HCT116 (cell line): Measurements from ENCODE around the gene TBC1D16. TPM values are rescaled to one million over a fixed set of nuclear protein-coding genes. Genes with fewer than 3 reads are reported as not detected.

Experiments
- ATAC-seq: fragments of 200-7000 bp; cut with Tn5 transposase; 2 replicates; pipeline ENCODE4 v1.9.1; 2020; ENCODE audit warnings: mild to moderate bottlenecking, moderate library complexity
- BruUV-seq: library from RNA; stranded (reverse); fragments of 400-500 nt; replicated peaks from 2 replicates; lab custom pipeline; 2021; lab: Mats Ljungman, UMichigan
- CTCF ChIA-PET: fragments of 300-600 bp; sonication (Branson Sonifier 250); formaldehyde crosslinking; loops from one replicate; lab custom pipeline; 2021; ENCODE audit warnings: antibody characterized with exemption; lab: Charles Lee
- POLR2A ChIA-PET: fragments of 300-600, 350-600 bp; sonication (Branson Sonifier 250); formaldehyde crosslinking; loops from one replicate; lab custom pipeline; 2021; ENCODE audit warnings: antibody characterized with exemption; lab: Charles Lee
- RAD21 ChIA-PET, 2 experiments: fragments of 300-600 bp; sonication (Branson Sonifier 250); formaldehyde crosslinking; loops; one replicate each; lab custom pipeline; 2023; ENCODE audit warnings: low total read pairs in 2 of 2; ENCODE audit not compliant: uncharacterized antibody in 2 of 2, unreplicated experiment in 2 of 2, low non-redundant PET in 1 of 2; lab: Charles Lee
- DNase-seq: peaks from one replicate; pipeline ENCODE4 v3.0.0-alpha.2; 2010; ENCODE audit warnings: low read depth, low spot score
- H2AFZ ChIP-seq: fragments of 200-600 bp; shearing (Covaris generic), sonication (generic); 2 replicates; pipeline ENCODE4 v1.6.1; 2017; ENCODE audit warnings: low read depth, mixed run types, mixed read lengths, antibody characterized with exemption, low read length; ENCODE audit not compliant: poor library complexity, severe bottlenecking
- H3K27ac ChIP-seq: 2 replicates; pipeline ENCODE4 v1.5.1; 2012; ENCODE audit warnings: low read depth, low read length
- H3K27me3 ChIP-seq: fragments of 200-600 bp; sonication (generic); 2 replicates; pipeline ENCODE4 v1.6.1; 2016; ENCODE audit warnings: mixed run types, low read length, mixed read lengths; ENCODE audit not compliant: insufficient read depth
- H3K36me3 ChIP-seq, 2 experiments: fragments of 200-500 bp in 1 of 2; fragments of 200-600 bp in 1 of 2; sonication (Bioruptor generic) in 1 of 2; sonication (generic) in 1 of 2; 2 replicates each; pipeline versions ENCODE4 v1.5.1 to v1.6.1; 2014 to 2016; ENCODE audit warnings: low read length in 2 of 2, inconsistent platforms in 1 of 2, mixed read lengths in 1 of 2, mixed run types in 1 of 2; ENCODE audit not compliant: insufficient read depth in 2 of 2, control insufficient read depth in 1 of 2
- H3K4me1 ChIP-seq, 2 experiments: fragments of 200-600 bp in 1 of 2; sonication (generic) in 1 of 2; 2 replicates each; pipeline versions ENCODE4 v1.5.1 to v1.6.1; 2012 to 2017; ENCODE audit warnings: low read length in 2 of 2, inconsistent platforms in 1 of 2, mild to moderate bottlenecking in 1 of 2, mixed read lengths in 1 of 2, mixed run types in 1 of 2, moderate library complexity in 1 of 2; ENCODE audit not compliant: insufficient read depth in 2 of 2, control insufficient read depth in 1 of 2
- H3K4me2 ChIP-seq: fragments of 200-600 bp; sonication (generic); 2 replicates; pipeline ENCODE4 v1.6.1; 2017; ENCODE audit warnings: mixed run types, low read length, mixed read lengths
- H3K4me3 ChIP-seq, 2 experiments: fragments of 200-600 bp in 1 of 2; sonication (generic) in 1 of 2; replicated peaks in 1 of 2; 2 replicates each; pipeline ENCODE4 v1.5.1; 2011 to 2016; ENCODE audit warnings: low read length in 2 of 2, control low read depth in 1 of 2, low read depth in 1 of 2, mild to moderate bottlenecking in 1 of 2, mixed read lengths in 1 of 2, mixed run types in 1 of 2
- H3K79me2 ChIP-seq: fragments of 200-600 bp; sonication (generic); 2 replicates; pipeline ENCODE4 v1.6.1; 2017; ENCODE audit warnings: mild to moderate bottlenecking, mixed run types, low read length, moderate library complexity, mixed read lengths; ENCODE audit not compliant: insufficient read depth
- H3K9ac ChIP-seq: fragments of 200-600 bp; sonication (generic); 2 replicates; pipeline ENCODE4 v1.6.1; 2016; ENCODE audit warnings: low read length, mixed read lengths
- H3K9me2 ChIP-seq: fragments of 200-600 bp; sonication (generic), shearing (Covaris generic); 2 replicates; pipeline ENCODE4 v1.6.1; 2017; ENCODE audit warnings: mixed run types, mild to moderate bottlenecking, moderate library complexity; ENCODE audit not compliant: insufficient read depth
- H3K9me3 ChIP-seq, 2 experiments: fragments of 200-500 bp in 1 of 2; fragments of 200-600 bp in 1 of 2; sonication (Bioruptor generic) in 1 of 2; sonication (generic) in 1 of 2; 2 replicates each; pipeline ENCODE4 v1.6.1; 2014 to 2017; ENCODE audit warnings: low read length in 2 of 2, mixed read lengths in 2 of 2, inconsistent platforms in 1 of 2, low read depth in 1 of 2, mild to moderate bottlenecking in 1 of 2, mixed run types in 1 of 2, moderate library complexity in 1 of 2; ENCODE audit not compliant: control insufficient read depth in 1 of 2, insufficient read depth in 1 of 2
- H4K20me1 ChIP-seq: fragments of 200-600 bp; sonication (generic), shearing (Covaris generic); 2 replicates; pipeline ENCODE4 v1.6.1; 2017; ENCODE audit warnings: mixed run types, mild to moderate bottlenecking, moderate library complexity; ENCODE audit not compliant: insufficient read depth
- ATF3 ChIP-seq: IDR thresholded peaks from 2 replicates; pipeline ENCODE4 v1.6.1; 2012
- CBX3 ChIP-seq: IDR thresholded peaks from 2 replicates; pipeline ENCODE4 v1.6.1; 2012; ENCODE audit warnings: low read depth
- CEBPB ChIP-seq: IDR thresholded peaks from 2 replicates; pipeline ENCODE4 v1.6.1; 2012; ENCODE audit warnings: low read depth
- EGR1 ChIP-seq: IDR thresholded peaks from 2 replicates; pipeline ENCODE4 v1.6.1; 2012; ENCODE audit warnings: low read depth
- EZH2 ChIP-seq: fragments of 200-600 bp; sonication (generic); IDR thresholded peaks from 2 replicates; pipeline ENCODE4 v1.6.1; 2017; ENCODE audit warnings: antibody characterized with exemption, mixed run types
- EZH2phosphoT487 ChIP-seq: fragments of 200-600 bp; IDR thresholded peaks from 2 replicates; pipeline ENCODE4 v1.6.1; 2018; ENCODE audit warnings: antibody characterized with exemption, borderline replicate concordance
- FOSL1 ChIP-seq: IDR thresholded peaks from 2 replicates; pipeline ENCODE4 v1.6.1; 2012; ENCODE audit warnings: low read depth
- JUND ChIP-seq: IDR thresholded peaks from 2 replicates; pipeline ENCODE4 v1.6.1; 2012
- POLR2A ChIP-seq: IDR thresholded peaks from 2 replicates; pipeline ENCODE4 v1.7.0; 2011; ENCODE audit warnings: borderline replicate concordance; ENCODE audit not compliant: insufficient read depth, insufficient read length; ENCODE audit errors: extremely low read depth
- POLR2AphosphoS5 ChIP-seq: IDR thresholded peaks from 2 replicates; pipeline ENCODE4 v1.6.1; 2011; ENCODE audit warnings: mild to moderate bottlenecking, low read depth, low read length, moderate library complexity
- SP1 ChIP-seq: IDR thresholded peaks from 2 replicates; pipeline ENCODE4 v1.6.1; 2012; ENCODE audit warnings: low read depth
- SRF ChIP-seq: IDR thresholded peaks from 2 replicates; pipeline ENCODE4 v1.6.1; 2012; ENCODE audit warnings: low read depth
- TCF7L2 ChIP-seq: IDR thresholded peaks from 2 replicates; pipeline ENCODE4 v1.7.0; 2011; ENCODE audit warnings: borderline replicate concordance, inconsistent platforms; ENCODE audit not compliant: insufficient read depth, insufficient read length; ENCODE audit errors: extremely low read depth
- YY1 ChIP-seq: IDR thresholded peaks from 2 replicates; pipeline ENCODE4 v1.6.1; 2011; ENCODE audit warnings: low read length, low read depth, moderate library complexity, mild to moderate bottlenecking; ENCODE audit not compliant: insufficient replicate concordance; ENCODE audit errors: extremely low read depth
- ZBTB33 ChIP-seq: IDR thresholded peaks from 2 replicates; pipeline ENCODE4 v1.6.1; 2011; ENCODE audit warnings: mild to moderate bottlenecking, low read length, moderate library complexity; ENCODE audit not compliant: insufficient replicate concordance; ENCODE audit errors: extremely low read depth
- ZNF274 ChIP-seq: fragments of 200-500 bp; sonication (Bioruptor generic); IDR thresholded peaks from 2 replicates; pipeline ENCODE4 v1.6.1; 2014; ENCODE audit warnings: mild to moderate bottlenecking, low read depth, low read length, inconsistent platforms
- intact Hi-C: fragments of 100-400 bp; cut with micrococcal nuclease; formaldehyde crosslinking; loops from 2 replicates; pipeline ENCODE4 v1.10.0; 2022
- total RNA-seq: library from RNA; stranded (reverse); gene quantifications from one replicate; pipeline ENCODE4 v1.2.1, GENCODE V29; 2021; ENCODE audit not compliant: unreplicated experiment
- TF ChIP-seq, protein P1 (sequence below): IDR thresholded peaks from 2 replicates; pipeline ENCODE4 v1.6.1; 2012
- TF ChIP-seq, protein P2 (sequence below), 3 experiments: fragments of 200-600 bp in 1 of 3; sonication (generic) in 1 of 3; IDR thresholded peaks in 2 of 3; conservative IDR thresholded peaks in 1 of 3; 2 replicates each; pipeline ENCODE4 v1.5.1; 2012 to 2017; ENCODE audit warnings: low read depth in 2 of 3, low read length in 2 of 3, antibody characterized with exemption in 1 of 3, borderline replicate concordance in 1 of 3, control low read depth in 1 of 3, mild to moderate bottlenecking in 1 of 3, mixed read lengths in 1 of 3, mixed run types in 1 of 3, moderate library complexity in 1 of 3; ENCODE audit not compliant: insufficient read depth in 1 of 3

Gene TBC1D16
- total RNA-seq, 1 experiment from 2014 or later: 31.1 TPM

DNA sequence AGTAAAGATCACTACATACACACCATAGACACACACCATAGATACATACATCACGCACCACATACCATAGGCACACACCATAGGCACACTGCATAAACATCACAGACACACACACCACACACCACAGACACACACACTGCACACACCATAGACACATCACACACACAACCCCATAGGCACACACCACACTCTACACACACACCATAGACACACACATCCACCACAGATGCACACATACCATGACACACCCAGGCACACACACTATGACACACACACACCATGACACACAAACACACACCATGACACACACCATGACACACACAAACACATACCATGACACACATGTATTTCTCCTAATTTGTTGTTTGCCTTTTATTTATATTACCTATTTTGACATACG, 14.1 kb downstream of the TBC1D16 start:
- no peak overlapping the region for H3K27ac ChIP-seq
- no peaks in the 10 kb centered on the region for H3K9me3 ChIP-seq
- ChIA-PET CTCF (interaction anchor here (1.4 kb wide), 1 partner anchor 13 kb away, joined by 5 read pairs; no protein-coding TSS in a partner anchor), POLR2A (no interaction called here)
- no peaks in the 10 kb centered on the region for H4K20me1 ChIP-seq
- no peaks in the 10 kb centered on the region for H3K4me1 ChIP-seq
- no peak overlapping the region for H3K4me3 ChIP-seq
- no peak for DNase-seq
- H3K27me3 ChIP-seq: no peaks in the 10 kb centered on the region
- H3K79me2 ChIP-seq: peaks cover 5% of the 10 kb centered on the region; the same call in 1 of the 2 replicates
- BruUV-seq: no TSS peak
- intact Hi-C loops: no loop called here
- no peak for TF ChIP-seq YY1
- no peak for TF ChIP-seq POLR2A
- TF ChIP-seq ZNF274: no peak
- TF ChIP-seq CEBPB: no peak
- no peak for TF ChIP-seq SRF
- TF ChIP-seq, protein P1, sequence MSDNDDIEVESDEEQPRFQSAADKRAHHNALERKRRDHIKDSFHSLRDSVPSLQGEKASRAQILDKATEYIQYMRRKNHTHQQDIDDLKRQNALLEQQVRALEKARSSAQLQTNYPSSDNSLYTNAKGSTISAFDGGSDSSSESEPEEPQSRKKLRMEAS: no peak
- no peak for TF ChIP-seq CBX3
- TF ChIP-seq JUND: no peak
- TF ChIP-seq, protein P2, sequence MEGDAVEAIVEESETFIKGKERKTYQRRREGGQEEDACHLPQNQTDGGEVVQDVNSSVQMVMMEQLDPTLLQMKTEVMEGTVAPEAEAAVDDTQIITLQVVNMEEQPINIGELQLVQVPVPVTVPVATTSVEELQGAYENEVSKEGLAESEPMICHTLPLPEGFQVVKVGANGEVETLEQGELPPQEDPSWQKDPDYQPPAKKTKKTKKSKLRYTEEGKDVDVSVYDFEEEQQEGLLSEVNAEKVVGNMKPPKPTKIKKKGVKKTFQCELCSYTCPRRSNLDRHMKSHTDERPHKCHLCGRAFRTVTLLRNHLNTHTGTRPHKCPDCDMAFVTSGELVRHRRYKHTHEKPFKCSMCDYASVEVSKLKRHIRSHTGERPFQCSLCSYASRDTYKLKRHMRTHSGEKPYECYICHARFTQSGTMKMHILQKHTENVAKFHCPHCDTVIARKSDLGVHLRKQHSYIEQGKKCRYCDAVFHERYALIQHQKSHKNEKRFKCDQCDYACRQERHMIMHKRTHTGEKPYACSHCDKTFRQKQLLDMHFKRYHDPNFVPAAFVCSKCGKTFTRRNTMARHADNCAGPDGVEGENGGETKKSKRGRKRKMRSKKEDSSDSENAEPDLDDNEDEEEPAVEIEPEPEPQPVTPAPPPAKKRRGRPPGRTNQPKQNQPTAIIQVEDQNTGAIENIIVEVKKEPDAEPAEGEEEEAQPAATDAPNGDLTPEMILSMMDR (IDR thresholded peaks at IDR 0.05 in 2 of 3, conservative IDR thresholded peaks at IDR 0.05 in 1 of 3; ENCODE audit: borderline replicate concordance in 1 of 3, insufficient read depth in 1 of 3, low read depth in 2 of 3, low read length in 2 of 3): no peak
- TF ChIP-seq ATF3: no peak
- no peak for TF ChIP-seq FOSL1
- no peak for TF ChIP-seq SP1
- no peak for TF ChIP-seq EZH2
- TF ChIP-seq ZBTB33: no peak
- no peak for TF ChIP-seq TCF7L2
- no peak for TF ChIP-seq EZH2phosphoT487
- TF ChIP-seq EGR1: no peak
- TF ChIP-seq POLR2AphosphoS5: no peak
- TF ChIP-seq, all 23 proteins: peak for 0
- RAD21 ChIA-PET: no interaction called here
- Histone ChIP-seq H3K4me2 (no peak overlapping the region), H3K9ac (no peak overlapping the region), H2AFZ (no peak overlapping the region), H3K9me2 (no peaks in the 10 kb centered on the region), H3K36me3 (no peaks in the 10 kb centered on the region)
- ATAC-seq: no peak
